ENCODE results near the gene SYCN. TPM values are rescaled to one million over a fixed set of nuclear protein-coding genes. Genes with fewer than 3 reads are reported as not detected.
"Not testable (repeated sequence)": the region's sequence is repeated elsewhere in the genome, so short reads cannot be mapped to it uniquely, and the experiment has no call there.

SYCN gene, protein sequence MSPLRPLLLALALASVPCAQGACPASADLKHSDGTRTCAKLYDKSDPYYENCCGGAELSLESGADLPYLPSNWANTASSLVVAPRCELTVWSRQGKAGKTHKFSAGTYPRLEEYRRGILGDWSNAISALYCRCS
- total RNA-seq, result not detected
- long read RNA-seq, result 0 reads

DNA sequence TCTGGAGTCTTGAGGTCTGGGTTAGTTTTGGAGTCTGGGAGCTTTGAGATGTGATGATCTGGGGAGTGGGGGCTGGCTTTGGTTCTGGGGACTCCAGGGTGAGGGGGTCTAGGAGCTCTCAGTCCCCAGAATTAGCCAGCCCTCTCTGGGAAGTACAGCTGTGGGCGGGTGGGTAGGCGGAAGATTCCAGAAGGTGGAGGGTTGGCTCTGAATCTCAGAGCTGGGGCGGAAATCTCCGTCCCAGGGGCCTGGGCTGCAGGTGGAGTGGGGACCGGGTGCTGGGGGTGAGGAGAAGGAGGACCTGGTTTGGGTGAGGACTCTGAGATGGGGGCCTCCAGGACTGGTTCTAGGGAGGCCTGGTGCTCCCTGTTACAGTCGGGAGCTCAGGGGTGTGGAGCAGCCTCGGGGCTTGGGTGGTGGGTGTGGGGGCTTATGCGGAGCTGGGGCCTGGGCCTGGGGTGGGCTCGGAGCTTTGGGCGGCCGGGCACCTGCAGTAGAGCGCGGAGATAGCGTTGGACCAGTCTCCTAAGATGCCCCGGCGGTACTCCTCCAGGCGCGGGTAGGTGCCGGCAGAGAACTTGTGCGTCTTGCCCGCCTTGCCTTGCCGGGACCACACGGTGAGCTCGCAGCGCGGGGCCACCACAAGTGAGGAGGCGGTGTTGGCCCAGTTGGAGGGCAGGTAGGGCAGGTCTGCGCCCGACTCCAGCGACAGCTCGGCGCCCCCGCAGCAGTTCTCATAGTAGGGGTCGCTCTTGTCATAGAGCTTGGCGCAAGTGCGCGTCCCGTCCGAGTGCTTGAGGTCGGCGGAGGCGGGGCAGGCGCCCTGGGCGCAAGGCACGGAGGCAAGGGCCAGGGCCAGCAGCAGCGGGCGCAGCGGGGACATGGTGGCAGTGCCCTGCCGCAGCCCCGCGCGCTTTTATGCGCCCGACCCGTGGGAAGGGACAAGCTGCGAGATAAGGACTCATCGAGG lies at the start of gene SYCN:
TSS of gene SYCN (minus strand) at position 892 of the 970 bp plus-strand sequence. CDS start at position 883, 9 bp downstream.
- intact Hi-C loops (cut with DNase I, micrococcal nuclease), result no loop called here
- DNase-seq, result no peak
- ATAC-seq, result no peak

DNA sequence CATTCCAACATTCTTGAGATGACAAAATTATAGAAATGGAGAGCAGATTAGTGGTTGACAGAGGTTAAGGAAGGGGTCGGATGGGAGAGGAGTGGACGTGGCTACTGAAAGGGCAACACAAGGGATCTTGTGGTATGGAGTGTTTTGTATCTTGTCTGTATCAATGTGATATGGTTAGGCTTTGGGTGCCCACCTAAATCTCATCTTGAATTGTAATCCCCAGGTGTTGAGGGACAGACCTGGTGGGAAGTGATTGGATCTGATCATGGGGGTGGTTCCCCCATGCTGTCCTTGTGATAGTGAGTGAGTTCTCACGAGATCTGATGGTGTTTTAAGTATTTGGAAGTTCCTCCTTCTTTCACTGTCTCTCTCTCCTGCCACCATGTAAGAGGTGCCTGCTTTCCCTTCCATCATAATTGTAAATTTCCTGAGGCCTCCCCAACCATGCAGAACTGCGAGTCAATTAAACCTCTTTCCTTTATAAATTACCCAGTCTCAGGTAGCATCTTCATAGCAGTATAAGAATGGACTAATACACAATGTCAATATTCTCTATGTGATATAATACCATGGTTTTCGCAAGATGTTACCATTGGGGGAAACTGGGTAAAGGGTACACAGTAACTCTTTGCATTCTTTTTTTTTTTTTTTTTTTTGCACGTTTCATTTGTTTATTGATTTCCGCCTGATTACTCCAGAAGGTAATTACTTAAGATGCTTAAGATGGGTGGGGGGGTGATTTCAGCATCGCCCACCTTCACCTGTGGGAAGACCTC lies 49.5 kb upstream of the SYCN start:
- no peak for DNase-seq
- intact Hi-C loops (cut with DNase I, micrococcal nuclease), result no loop called here
- no peak for ATAC-seq

DNA sequence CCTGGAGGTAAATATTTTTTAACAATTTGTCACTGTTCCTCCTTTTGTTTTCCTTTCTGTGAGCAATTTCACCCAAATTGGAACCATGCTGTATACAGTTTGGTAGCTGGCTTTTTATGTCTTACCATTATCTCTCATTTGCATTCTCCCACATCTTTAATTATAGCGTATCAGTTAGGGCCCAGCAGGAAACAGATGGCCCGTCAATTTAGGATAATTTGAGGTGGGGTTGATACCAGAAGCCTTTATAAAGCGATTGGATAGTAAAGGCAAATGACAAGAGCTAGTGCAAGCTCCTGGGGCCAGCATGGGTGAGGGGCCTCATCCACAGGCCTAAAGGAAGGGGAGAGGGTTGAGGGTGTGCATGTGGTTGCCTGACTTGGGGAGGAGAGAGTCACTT lies 48.4 kb upstream of the SYCN start:
- DNase-seq, result no peak
- intact Hi-C loops (cut with DNase I, micrococcal nuclease), result no loop called here
- ATAC-seq, result no peak

DNA sequence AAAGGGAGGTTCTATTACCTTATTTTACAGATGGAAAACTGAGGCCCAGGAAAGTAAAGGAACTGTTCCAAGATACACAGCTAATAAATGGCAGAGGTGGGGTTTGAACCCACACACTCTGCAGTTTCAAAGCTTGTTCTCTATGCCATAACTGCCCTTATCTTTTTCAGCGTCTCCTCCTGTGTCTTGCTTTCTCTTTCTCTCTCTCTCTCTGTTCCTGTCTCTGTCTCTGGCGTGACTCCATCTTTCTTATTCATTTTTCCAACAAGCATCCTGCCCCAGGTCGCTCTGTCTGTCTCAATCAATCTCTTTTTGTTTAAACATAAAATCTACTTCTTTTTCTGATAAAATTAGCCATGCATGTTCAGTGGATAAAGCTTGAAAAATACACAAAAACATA lies 47.8 kb upstream of the SYCN start:
- intact Hi-C loops (cut with DNase I, micrococcal nuclease), result no loop called here
- DNase-seq (no peak), ATAC-seq (no peak)

DNA sequence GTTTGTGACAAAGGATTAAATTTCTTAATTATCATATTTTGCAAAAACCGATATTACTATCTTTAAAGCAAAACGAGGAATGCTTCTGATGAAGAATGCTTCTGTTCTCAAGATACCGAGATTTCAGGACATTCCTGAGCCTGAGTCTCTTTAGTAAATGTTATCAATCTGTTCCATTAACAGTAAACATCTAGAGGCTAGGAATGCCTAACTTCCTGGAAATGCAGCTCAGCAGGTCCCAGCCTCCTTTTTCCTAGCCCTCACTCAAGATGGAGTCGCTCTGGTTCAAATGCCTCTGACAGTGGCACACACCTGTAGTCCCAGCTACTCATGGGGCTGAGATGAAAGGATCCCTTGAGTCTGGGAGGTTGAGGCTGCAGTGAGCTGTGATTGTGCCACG lies 47.0 kb upstream of the SYCN start:
- DNase-seq, result no peak
- intact Hi-C loops (cut with DNase I, micrococcal nuclease), result no loop called here
- no peak for ATAC-seq

DNA sequence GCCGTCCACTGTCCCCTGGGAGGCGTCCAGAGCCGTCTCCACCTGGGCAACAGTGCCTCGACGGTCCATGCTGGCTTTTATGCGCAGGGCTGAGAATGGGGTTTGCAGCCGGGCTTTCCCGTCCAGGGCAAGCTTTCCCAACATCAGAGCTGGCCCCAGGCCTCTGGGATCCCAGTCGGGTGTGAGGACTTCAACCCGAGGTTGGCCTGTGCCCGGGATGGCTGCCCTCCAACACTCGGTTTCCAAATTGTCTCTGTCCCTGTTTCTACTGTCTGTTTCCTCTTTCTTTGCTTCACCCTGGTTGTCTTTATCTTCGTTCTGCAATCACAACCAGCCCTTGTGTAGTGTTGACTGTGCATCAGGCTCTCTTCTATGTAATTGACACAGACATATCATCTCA lies 44.7 kb upstream of the SYCN start, which contains the start of gene IFNL4:
TSS of gene IFNL4 (minus strand) at position 51 of the 400 bp plus-strand sequence.
- intact Hi-C loops (cut with DNase I, micrococcal nuclease), result no loop called here
- ATAC-seq (no peak), DNase-seq (no peak)

DNA sequence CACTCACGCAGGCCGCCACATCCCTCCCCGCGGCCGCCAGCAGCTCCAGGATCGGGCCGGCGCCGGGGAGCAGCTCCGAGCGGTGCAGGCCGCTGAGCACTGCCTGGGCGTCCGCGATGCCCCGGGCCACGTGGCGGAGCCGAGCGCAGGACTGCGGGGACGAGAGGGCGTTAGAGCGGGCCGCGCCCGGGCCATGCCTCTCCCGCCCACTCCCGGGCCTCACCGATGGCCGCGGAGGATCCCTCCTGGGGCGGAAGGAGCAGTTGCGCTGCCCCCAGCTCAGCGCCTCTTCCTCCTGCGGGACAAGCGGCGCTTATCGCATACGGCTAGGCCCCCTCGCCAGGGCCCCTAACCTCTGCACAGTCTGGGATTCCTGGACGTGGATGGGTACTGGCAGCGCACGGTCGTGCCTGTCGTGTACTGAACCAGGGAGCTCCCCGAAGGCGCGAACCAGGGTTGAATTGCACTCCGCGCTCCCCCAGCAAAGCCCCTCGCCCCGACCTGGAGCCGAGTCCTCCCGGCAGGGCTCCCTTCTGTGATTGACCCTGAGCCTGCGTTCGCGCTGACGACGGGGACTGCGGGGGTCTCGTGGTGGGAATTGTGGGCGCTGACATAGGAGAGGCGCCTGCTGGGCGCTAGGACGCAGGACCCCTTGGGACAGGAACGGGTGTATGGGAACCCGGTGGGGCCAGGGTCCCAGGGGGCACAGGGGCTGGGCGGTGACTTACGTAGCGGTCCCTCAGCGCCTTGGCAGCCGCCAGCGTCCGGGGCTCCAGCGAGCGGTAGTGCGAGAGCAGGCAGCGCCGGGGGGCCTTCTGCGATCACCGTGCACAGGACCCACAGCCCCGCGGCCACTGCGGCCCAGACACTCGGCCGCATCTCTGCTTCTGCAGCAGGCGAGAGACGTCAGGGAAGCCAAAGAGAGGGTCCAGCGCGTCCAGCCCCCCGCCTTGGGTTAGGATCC lies 43.9 kb upstream of the SYCN start:
- intact Hi-C loops (cut with DNase I, micrococcal nuclease), result no loop called here
- ATAC-seq (no peak), DNase-seq (no peak)

DNA sequence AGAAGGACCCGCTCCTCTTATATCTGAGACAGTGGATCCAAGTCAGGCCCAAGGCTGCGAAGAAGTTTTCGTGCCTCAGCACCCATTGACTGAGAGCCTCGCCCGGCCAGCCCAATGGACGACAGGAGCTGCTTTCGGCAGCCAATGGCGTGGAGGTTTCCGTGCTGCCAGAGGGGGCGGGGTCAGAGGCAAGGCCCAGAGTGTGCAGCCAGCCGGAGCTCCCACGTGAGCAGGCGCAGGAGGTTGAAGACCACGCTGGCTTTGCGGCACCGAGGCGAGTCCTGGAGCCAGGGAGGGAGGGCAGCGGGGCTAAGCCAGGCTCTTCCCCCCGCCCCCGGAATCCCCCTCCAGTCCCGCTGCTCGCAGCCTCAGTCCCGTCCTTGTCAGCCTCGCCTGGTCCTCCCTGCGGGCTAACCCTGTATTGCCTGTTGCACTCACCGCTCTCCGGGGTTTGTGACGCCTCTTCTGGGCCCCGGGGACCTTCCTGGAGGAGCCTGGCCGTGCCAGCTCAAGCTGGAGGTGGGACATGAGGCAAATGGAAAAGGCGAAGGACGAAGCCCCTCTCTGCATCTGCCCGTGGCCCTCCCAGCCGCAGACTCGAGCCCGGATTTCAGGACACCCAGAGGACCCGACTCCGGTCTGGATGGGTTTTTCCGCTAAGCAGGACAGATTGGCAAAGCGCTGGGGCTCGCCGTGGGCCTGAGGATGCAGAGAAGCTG lies 43.0 kb upstream of the SYCN start:
- intact Hi-C loops (cut with DNase I, micrococcal nuclease), result no loop called here
- peak in 1 of 2 donors; percentile 24 for DNase-seq
- ATAC-seq, result peak; percentile 42

DNA sequence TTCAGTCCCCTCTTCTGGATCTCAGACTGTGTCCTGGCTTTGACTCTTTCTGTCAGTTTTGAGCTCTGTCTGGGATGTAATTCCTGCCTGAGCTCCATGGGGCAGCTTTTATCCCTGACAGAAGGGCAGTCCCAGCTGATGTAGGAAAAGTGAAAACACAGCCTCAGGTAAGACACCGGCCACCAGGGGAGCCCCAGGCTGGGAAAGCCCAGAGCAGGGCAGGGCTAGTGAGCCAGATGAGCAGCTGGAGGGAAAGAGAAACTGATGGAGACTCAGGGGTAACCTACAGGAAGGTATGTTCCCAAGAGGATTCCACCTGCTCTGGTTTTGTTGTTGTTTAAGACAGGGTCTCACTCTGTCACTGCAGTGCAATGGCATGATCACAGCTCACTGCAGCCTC lies 41.1 kb upstream of the SYCN start:
- DNase-seq; intact Hi-C loops (cut with DNase I, micrococcal nuclease): not testable (repeated sequence)
- peak; percentile 58 for ATAC-seq

DNA sequence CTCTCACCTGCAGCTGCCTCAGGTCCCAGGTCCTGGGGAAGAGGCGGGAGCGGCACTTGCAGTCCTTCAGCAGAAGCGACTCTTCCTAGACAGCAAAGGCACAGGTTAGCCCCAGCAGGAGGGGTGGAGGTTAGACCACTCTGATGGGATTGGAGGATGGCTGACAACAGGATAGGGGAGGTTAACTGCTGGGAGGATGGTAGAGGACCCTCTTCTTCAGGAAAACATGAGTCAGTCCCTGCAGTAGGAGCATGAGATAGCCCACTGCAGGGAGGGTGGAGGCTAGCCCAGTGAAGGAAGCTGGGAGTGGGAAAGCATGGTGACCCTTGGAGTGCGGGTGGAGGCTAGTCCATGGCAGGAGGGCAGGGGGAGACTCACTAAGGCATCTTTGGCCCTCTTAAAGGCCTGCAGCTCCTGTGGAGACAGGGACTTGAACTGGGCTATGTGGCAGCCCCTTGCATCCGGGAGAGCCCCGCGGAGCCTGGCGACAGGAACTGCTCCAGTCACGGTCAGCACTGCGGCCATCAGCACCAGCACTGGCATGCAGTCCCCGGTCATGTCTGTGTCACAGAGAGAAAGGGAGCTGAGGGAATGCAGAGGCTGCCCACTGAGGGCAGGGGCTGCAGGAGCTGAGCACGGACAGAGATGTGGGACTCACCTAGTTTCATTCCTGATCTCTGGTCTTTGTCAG lies 40.5 kb upstream of the SYCN start, which contains the start of gene IFNL3:
TSS of gene IFNL3 (minus strand) at position 597 of the 691 bp plus-strand sequence. CDS start at position 558, 39 bp downstream.
- intact Hi-C loops (cut with DNase I, micrococcal nuclease); DNase-seq; ATAC-seq: not testable (repeated sequence)

DNA sequence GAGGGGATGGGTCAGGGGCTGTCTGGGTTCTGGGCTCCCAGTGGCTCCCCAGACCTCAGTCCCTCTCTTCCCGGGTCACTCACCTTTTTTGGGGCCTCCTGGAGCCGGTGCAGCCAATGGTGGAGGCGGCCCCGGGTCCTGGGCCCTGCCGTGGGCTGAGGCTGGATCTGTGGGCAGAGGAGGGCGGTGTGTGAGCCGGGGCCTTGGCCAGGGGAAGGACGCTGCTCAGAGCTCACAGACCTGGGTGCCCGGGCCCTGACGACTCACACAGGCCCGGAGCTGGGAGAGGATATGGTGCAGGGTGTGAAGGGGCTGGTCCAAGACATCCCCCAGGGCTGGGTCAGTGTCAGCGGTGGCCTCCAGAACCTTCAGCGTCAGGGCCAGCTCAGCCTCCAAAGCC lies 39.7 kb upstream of the SYCN start:
- DNase-seq; intact Hi-C loops (cut with DNase I, micrococcal nuclease); ATAC-seq: not testable (repeated sequence)

DNA sequence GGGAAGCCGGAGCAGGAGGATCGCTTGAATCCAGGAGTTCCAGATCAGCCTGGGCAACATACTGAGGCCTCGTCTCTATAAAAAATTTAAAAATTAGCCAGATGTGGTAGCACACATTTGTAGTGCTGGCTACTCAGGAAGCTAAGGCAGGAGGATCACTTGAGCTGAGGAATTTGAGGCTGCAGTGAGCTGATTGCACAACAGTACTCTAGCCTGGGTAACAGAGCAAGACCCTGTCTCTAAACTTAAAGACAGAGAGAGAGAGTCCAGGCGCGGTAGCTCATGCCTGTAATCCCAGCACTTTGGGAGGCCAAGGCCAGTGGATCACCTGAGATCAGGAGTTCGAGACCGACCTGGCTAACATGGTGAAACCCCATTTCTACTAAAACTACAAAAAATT lies 36.4 kb upstream of the SYCN start:
- intact Hi-C loops (cut with DNase I, micrococcal nuclease), result no loop called here
- no peak for DNase-seq
- no peak for ATAC-seq

DNA sequence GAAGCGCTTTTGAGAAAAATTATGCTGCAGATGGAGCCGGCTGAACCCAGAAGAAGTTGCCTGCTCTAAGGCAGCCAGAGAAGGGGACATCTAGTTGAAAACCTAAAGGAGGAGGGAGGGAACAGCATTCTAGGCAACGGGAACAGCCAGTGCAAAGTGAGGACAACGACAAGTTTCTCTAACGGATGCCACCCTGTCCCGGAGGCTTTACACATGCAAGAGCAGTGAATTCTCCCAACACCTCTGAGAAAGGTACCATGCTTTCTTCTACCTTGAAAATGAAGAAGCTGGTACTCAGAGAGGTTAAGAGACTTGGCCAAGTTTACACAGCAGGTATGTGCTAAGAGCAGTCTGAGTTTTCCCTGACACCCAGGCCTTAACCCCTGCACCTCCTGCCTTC lies 34.9 kb upstream of the SYCN start:
- intact Hi-C loops (cut with DNase I, micrococcal nuclease), result no loop called here
- ATAC-seq, result no peak

DNA sequence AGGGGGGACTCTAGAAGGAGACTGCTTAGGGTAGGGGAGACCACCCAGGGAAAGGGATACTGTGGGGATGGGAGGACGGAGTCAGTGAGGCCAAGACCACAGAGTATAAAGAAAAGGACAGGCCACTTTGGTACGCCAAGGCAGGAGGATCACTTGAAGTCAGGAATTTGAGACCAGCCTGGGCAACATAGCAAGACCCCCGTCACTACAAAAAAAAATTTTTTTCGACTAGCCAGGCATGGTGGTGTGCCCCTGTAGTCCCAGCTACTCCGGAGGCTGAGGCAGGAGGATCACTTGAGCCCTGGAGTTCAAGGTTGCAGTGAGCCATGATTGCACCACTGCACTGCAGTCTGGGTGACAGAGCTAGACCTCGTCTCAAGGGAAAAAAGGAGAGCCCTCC lies 34.1 kb upstream of the SYCN start:
- DNase-seq (no peak), ATAC-seq (no peak)
- intact Hi-C loops (cut with DNase I, micrococcal nuclease), result no loop called here

More for the DNA sequence above, 34.9 kb upstream of the SYCN start:
- DNase-seq, result no peak

DNA sequence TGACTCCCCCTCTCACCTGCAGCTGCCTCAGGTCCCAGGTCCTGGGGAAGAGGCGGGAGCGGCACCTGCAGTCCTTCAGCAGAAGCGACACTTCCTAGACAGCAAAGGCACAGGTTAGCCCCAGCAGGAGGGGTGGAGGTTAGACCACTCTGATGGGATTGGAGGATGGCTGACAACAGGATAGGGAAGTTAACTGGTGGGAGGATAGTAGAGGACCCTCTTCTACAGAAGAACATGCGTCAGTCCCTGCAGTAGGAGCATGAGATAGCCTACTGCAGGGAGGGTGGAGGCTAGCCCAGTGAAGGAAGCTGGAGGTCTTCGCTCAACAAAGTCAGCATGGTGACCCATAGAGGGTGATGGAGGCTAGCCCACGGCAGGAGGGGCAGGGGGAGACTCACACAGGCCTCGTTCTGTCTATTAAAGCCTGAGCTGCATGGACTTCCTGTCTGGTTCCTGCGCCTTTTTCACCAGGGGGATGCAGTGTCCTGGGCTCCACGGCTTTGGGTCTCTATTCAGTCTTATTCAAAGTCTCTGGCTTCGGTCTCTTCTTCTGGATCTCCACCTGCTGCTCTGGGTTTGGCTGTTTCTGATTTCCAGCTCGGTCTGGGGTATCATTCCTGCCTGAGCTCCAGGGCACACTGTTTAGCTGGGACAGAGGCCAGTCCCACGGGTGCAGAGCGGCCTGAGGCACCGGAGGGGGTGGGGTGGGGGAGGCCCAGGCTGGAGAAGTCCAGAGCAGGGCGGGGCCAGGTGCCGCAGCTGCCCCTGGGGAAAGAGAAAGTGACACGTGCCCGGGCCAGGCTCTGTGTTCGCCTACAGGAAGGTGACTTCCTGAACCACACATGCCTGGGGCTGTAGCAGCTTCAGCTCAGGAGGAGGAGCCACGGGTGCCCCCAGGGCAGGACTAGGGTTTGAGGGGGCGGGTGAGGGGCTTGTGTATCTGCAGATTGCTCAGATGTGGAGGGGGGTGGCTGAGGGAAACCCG lies 33.4 kb upstream of the SYCN start:
- intact Hi-C loops (cut with DNase I, micrococcal nuclease), result no loop called here
- DNase-seq (peak; percentile 78 to 80), ATAC-seq (peak; percentile 100)

DNA sequence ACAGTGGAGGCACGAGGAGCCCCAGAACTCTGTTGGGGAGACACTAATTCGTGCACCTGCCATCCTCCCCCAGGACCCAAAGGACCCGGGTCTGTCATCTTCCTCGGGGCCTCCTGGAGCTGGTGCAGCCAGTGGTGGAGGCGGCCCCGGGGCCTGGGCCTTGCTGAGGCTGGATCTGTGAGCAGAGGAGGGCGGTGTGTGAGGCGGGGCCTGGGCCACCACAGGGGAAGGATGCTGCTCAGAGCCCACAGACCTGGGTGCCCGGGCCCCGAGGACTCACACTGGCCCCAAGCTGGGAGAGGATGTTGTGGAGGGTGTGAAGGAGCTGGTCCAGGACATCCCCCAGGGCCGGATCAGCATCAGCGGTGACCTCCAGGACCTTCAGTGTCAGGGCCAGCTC lies 32.5 kb upstream of the SYCN start:
- intact Hi-C loops (cut with DNase I, micrococcal nuclease), result no loop called here
- ATAC-seq, result no peak
- DNase-seq, result peak in 1 of 2 donors; percentile 32
